NCI-H82 (cell line): ENCODE results near the gene DTX4.

Experiments used
- DNase-seq: peaks from one replicate; lab custom pipeline; 2025; lab: John Stamatoyannopoulos, UW

Gene DTX4

DNA sequence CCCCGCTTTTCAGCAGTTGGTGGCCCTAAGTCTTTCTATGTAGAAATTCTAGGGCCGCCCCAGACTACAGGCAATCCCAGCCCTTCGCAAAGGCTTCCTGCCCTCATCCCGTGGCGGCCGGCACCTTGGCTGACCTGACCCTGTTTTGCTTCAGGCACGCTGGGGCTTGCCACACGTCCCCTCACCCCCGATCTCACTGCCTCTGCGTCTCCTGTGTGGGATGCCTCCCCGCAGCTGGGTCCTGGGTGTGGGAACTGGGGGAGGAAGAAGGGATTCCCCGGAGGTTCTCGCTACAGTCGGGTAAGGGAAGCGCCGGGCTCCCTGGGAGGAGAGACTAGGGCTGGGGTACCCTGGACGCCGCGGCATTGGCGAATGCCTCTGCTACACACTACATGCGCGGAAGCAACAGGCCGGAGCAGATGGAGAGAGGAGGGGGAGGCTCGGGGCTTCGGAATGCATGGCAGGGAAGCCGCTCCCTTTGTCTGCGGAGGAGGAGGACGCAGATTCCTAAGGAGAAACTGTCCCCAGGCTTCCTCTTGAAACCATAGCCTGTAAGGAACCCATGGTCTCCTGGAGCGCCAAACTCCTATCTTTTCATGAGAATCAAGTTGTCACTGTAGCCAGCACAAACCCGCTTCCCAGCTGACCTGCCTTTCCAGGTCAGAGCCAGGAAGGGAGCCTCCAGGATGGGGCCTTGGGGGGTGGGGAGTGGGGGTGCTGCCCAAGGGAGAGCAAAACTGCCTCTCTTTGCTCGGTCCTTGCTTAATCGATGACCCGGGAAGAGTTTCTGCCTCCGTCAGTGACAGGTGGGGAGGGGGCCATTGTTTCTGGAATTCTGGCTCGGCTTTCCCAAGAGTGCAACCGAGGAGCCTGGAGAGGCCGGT lies 1.4 kb downstream of the DTX4 start:
- peak; percentile 71 for DNase-seq

DNA sequence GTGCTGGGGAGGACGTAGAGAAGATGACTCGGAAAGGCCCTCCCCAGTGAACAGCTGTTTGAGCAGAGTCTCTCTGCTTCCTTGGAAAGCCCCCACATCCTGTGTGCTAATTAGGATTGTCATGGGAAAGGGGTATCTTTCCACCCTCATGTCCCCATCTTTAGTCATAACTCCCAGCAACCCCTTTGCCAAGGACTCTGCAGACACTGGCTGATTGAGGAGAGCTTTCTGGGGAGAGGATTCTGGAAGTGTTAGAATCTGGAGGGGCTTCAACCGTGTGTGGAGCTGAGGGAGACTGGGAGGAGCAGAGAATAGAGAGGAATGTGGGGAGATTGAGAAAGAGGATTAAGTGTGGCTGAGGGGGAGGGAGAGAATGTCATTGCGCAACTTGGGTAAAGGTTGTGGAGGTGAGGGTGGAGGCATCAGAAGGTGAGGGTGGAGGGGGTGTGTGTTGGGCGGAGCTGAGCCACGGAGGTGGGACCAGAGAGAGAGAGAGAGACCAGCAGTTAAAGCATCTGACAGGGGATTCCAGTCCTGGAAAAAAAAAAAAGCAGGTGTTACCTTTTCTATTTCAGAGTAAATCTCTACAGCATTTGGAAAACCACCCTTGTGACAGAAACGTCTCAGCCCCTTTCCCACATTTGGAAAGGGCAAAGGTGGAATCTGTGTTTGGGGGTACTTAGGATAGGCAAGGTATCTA lies 2.2 kb downstream of the DTX4 start:
- peak; percentile 40 for DNase-seq

DNA sequence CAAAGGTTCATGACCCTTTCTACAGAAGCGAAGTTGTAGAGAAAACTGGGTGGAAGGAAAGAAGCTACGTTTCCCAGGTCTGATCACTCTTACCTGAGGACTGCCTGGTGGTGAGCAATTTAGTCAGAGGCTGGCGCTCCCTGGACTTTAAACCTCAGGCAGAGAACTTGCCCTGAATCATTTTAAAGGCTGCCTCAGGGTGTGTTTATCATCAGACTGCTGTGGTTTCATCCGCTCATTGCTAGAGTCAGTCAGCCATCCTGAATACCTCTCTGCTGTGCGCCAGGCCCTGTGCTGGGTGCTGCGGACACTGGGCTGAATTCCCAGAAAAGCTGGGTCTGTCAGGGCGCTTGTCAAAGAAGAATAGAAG lies 2.7 kb downstream of the DTX4 start:
- DNase-seq, result no peak

DNA sequence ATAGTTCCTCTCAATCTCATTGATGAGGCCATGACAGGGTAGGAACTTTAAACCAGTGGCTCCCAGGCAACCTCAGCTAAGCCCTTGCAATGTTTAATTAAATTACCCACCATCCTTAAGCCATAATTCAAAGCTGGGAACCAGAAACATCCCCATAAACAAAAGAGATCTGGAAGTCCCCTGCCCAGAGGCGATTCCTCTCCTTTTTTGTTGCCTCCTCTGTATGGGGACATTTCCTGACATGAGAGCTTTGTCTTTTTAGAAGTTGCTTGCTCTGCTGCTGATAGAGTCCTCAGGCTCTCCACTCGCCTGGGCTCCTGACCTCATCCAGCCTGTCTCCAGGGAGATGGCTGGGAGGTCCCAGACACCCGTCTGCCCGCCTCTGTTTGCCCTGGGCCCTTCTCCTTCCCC lies 3.2 kb downstream of the DTX4 start:
- peak; percentile 76 for DNase-seq

DNA sequence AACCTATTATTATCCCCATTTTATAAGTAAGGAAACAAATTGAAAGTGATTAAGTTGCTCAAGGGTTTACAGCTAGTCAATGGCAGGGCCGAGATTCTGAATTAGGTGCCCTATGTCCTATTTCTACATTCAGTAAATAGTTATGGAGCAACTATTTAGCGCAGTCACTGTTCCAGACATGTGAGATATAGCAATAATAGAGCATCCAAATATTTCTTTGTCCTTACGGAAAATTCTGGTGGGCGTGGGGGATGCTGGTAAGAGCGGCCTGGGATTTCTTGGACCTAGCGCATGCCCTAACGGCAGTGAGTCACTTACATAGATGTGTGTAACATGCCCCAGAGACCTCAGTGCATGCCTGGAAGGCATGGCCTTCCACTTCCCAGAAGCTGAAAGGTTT lies 4.4 kb downstream of the DTX4 start:
- no peak for DNase-seq

DNA sequence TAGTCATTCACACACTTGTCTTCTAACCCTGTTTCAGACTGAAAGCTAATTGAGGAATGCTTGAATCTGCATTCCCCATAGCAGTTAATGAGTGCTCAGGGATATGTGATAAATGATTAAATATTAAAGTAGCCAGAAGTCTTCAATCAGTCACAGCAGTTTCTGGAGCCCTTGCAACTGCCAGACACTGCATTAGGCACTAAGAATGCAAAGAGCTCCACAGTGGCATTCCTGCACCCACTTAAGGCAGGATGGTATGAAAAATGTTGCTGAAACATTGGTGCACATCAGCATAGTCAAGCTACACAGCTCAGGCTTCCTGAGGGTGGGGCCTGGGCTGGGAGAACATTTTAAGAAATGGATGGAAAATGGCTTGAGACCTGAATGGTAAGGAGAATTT lies 6.5 kb downstream of the DTX4 start:
- DNase-seq, result no peak

DNA sequence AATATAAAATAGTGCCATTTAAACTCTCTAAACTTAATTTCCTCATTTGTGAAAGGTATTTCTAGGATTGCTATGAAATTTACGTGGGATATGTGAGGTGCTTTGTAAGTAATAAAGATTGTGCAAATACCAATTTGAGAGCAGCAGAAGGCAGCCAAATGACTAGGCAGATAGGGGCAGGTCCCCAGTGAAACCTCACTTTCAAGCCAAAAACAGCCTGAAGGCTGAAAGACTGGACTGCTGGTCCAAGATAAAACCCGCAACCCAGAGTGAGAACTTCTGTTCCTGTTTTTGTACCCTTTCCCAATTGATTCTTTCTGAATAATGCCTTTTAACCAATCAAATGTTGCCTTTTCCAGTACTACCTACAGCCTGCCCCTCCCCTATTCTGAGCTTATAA lies 7.2 kb downstream of the DTX4 start:
- no peak for DNase-seq

DNA sequence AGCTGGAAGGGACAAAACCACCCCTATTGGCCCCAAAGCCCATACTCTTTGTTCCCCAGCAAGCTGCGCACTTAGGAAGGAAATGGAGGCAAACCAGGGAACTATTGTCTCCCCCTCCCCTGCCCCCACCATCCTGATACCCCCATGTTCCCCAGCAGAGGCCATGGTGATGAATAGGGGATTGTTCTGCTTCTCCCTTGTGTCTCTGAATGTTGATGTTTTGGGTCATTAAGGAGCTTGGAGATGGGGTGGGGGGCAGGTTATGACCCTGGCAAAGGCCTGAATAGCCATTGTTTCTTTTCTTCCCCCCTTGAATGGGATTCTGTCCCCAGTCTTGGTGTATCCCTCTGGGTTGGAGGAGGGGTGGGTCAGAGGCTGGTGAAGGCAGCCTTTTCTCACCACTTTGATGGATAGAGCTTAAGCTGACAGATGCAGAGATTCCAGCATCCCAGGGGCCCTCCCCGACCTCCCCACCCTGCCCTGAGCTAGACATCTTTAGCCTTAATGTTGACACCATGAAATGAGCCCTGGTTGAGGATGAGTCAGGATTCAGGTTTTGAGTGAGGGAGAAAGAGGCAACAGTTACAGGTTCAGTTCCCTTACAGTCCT lies 8.3 kb downstream of the DTX4 start:
- no peak for DNase-seq

DNA sequence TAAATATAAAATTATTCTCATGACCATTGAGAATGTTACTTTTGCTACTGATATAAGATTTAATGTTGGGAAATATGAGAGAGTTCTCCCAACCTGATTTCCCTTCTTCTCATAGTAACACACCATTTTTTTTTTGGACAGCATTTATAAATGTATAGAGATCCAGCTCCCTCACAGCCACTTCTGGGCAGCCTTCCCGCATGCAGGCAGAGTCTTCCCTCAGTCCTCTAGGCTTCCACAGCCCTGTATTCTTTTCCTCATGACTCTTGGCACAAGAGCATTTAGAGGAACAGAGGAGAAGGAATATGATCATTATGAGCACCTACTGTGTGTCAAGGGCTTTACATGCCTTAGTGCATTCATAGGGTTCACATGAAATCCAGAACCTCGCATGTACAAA lies 9.0 kb downstream of the DTX4 start:
- DNase-seq, result no peak

DNA sequence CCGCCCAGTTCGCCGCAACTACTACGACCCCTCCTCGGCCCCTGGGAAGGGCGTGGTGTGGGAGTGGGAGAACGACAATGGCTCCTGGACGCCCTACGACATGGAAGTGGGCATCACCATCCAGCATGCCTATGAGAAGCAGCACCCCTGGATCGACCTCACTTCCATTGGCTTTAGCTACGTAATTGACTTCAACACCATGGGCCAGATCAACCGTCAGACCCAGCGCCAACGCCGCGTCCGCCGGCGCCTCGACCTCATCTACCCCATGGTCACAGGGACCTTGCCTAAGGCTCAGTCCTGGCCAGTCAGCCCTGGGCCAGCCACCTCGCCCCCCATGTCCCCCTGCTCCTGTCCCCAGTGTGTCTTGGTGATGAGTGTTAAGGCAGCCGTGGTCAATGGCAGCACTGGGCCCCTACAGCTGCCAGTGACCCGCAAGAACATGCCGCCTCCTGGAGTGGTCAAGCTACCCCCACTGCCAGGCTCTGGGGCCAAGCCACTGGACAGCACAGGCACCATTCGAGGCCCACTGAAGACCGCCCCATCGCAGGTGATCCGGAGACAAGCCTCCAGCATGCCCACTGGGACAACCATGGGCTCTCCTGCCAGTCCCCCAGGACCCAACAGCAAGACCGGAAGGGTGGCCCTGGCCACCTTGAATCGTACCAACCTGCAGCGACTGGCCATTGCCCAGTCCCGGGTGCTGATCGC lies 10.0 kb downstream of the DTX4 start:
- DNase-seq, result no peak

DNA sequence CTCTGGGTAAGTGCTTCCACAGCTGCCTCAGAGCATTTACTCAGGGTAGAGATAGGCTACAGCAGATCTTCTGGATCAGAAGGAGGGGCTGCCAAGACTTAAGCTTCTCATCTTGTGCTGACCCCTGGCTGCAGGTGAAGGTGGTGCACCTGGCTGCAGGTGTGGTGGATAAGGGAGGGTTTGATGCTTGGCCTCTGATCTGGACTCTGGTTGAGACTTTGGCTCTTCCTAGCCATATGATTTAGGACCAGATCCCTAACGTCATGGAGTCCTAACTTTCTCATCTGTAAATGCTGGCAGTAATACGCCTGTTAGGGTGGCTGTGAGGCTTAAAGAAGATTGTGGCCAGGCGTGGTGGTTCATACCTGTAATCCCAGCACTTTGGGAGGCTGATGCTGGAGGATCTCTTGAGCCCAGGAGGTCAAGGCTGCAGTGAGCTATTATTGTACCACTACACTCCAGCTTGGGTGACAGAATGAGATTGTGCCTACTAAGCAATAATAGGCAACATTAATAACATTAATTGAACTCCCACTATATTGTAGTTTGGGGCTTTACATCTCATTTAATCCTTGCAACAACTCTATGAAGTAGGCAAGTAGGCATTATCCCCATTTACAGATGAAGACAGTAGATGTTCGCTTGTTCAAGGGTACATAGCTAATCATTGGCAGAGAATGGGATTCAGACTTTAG lies 10.7 kb downstream of the DTX4 start:
- DNase-seq, result peak; percentile 35

DNA sequence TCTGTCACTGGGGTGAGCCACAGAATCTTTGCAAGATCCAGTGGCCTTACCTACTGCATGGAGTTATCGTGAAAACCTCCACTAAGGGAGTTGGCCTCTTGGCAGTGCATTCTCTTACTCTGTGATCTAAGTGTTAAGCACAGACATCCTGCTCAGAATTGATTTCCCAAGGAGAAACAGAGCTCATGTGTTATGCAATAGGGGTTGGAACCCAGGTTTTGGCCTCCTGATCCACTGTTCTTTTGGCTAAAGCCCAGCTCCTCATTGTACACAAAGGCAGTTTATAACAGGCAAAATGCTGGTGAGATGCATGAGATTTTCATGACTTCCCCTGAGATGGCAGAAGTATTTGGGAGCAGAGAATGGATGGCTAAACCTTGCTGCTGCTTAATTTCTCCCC lies 11.8 kb downstream of the DTX4 start:
- no peak for DNase-seq

DNA sequence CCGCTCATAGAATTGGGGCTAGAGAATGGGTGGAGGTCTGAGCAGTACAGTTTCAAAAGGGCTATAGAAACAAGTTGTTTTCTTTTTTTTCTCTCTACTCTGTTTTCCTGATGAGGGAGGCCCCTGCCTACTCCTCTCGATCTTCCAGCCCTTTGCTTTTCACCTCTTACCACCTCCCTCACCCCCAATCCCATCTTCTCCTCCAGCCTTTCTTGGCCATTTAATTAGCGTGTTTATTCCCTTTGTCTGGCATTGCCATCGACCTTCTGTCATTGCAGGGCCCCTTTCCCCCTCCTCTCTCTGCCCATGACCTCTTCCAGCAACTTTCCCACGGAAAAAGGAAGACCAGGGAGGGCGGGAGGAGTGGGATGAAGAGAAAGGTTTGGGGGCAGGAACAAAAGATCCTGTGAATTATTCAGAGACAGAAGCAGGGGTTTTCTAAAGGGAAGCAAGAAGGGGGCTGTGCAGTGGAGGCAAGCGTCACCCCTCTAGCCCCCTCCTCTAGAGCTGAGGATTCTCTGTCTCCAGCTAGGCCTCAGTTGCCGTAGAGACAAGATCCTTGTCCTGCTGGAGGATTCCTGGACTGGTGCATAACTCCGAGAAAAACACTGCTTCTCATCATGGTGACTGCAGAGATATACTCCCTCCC lies 12.9 kb downstream of the DTX4 start:
- no peak for DNase-seq

DNA sequence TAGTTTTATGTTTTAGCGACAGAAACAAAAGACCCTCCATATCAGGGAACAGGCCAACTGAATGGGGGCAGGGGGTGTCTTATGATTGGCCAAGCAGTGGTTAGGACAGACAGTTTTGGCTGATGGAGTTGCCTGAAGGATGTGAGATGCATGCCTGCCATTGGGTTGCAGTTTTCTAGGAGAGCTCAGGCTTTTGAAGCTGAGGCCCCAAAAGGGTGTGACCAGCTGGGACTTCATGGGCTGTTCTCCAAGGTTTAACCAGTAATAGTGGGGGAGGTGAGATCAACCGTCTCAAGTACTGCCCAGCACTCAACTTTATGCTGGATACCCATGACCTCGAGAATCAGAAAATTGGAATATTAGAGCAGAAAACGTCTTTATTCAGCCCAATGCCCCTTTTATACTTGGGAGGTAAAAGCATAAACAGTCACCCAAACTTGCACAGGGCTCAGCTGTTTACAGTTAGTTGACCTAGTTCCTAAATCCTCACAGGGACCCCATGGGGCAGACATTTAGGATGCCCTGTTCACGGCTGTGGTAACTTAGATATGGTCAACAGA lies 13.5 kb downstream of the DTX4 start:
- no peak for DNase-seq

DNA sequence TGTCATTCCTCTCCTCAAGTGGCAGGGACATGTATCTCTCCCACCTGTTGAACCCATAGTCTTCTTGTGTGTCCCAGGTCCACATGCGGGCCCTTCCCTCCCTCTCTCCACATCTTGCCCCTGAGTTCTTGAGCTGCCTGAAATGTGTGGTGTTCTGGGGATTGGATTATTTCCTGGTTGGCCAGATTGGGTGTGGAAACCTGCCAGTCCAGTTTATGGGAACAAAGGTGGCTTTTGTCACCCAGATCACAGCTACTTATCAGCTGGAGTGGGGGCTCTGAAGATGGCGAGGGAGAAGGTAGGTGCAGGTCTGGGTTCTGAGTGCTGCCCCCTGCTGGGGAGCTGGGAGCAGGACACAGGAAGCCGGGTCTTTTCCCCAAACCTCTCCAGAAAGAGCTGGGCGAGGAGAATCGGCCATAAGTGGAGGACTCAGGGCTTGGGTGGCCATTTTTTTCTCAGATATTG lies 14.2 kb downstream of the DTX4 start:
- DNase-seq, result peak; percentile 48

DNA sequence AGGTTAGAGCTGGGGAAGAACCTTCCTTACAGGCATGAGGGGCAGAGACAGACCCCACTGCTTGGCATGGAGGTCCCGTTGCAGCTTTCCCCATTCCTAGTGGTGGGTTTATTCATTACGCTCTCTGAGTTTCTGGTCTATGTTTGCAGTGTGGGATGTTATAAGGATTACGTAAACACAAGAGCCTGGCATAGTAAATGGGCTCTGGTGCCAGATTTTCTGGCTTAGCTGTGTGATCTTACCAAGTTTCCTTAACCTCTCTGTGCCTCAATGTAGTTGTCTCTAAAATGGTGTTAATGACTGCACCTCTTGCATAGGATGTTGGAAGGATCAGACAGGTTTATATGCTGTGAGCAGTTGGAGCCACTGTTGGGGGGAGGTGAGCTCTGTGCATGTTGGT lies 15.1 kb downstream of the DTX4 start:
- DNase-seq, result no peak

DNA sequence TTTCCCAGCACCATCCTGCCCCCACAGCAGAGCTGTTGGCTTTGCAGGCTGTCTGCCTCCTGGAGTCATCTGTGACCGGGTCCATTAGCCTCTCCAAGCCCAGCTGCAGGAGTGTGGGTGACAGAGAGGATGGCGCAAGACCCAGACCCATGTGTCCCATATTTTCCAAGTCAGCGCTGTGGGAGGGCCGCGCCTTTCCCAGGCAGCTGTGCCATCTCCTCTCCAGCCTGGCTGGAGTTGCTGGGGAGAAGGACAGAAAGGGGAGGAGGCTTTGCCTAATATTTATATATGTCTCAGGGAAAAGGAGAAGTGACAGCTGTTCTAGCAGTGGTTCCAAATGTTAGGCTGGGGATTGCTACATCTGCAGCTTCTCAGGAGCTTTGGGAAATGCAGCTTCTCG lies 15.7 kb downstream of the DTX4 start:
- DNase-seq, result no peak

DNA sequence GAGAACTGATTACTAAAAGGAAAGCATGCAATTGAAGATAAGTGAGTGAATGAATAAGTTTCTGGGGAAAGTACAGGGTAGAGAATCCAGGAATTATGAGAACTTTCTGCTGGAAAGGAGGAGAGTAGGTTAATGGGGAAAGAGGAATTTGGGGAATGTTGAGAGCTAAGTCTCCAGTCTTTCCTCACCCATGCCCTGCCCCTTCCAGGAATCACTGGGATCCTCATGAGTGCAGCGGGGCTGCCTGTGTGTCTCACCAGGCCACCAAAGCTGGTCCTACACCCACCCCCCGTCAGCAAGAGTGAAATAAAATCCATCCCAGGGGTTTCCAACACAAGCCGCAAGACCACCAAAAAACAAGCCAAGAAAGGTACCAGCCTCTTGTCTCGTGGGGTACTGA lies 17.0 kb downstream of the DTX4 start:
- DNase-seq, result no peak

DNA sequence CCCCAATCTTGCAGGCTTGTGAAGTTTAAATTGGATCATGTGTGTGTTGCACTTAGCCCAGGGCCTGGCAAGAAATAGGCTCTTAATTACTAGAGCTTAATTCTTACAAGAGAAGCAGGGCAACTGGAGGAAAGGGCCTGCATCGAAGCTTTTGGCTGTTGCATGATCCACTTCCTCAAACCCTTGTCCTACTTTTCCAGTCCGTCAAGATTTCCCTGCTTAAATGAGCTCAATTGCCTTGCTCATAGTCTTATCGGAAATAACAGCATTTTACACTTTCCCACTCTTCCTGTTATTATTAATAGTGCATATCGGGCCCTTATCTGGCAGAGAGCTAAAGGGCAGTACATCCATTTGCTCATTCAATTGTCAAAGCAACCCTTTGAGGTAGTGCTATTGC lies 18.1 kb downstream of the DTX4 start:
- DNase-seq, result peak; percentile 82

DNA sequence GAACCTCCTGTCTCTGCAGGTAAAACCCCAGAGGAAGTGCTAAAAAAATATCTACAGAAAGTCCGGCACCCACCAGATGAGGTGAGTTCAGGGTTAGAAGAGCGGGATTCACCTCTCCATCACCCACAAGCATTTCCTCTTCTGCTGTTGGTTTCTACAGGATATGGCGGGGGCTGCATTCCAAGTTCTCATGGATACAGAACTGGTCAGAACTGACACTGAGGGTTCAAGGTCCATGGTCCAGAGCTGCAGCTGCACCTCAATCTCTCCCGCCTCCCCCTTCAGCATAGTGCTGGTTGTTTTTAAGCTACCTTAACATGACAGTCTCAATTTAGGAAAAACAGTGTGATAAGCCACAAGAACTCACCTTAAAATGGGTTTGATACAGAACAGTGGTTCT lies 19.2 kb downstream of the DTX4 start:
- DNase-seq, result no peak

DNA sequence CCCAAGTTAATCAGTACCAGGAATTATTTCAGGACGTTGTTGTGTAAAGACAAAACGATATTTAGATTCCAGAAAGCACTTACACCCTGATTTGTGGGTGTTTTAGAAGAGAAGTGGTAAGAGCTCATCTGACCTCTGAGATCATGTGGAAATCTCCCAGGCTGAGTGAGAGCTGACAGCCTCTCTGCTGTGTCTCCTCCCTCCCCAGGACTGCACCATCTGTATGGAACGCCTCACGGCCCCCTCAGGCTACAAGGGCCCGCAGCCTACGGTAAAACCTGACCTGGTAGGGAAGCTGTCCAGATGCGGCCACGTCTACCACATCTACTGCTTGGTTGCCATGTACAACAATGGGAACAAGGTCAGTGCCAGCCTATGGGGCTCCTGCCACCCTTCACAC lies 20.0 kb downstream of the DTX4 start:
- no peak for DNase-seq
